A673 (cell line): ENCODE measurements around the gene IL10RB.

ENCODE experiments used
- CTCF ChIP-seq: fragments of 300-800, 200-600 bp; sonication (generic); conservative IDR thresholded peaks from 2 replicates; pipeline ENCODE4 v1.5.1; 2017; ENCODE audit warnings: low read depth, mild to moderate bottlenecking, antibody characterized with exemption, low read length, moderate library complexity, mixed read lengths
- EZH2 ChIP-seq: fragments of 200-600 bp; sonication (generic); IDR thresholded peaks from 2 replicates; pipeline ENCODE4 v1.6.1; 2017; ENCODE audit warnings: borderline replicate concordance, low read depth, mild to moderate bottlenecking, mixed read lengths, antibody characterized with exemption, low read length; ENCODE audit not compliant: poor library complexity, severe bottlenecking

GRCh38 chr21:33317145-33317544 is 51.0 kb downstream of the IL10RB start:
- TF ChIP-seq CTCF = no peak
- TF ChIP-seq EZH2 = no peak
